Measurements from ENCODE around the gene KCNT2.

Gene KCNT2

DNA sequence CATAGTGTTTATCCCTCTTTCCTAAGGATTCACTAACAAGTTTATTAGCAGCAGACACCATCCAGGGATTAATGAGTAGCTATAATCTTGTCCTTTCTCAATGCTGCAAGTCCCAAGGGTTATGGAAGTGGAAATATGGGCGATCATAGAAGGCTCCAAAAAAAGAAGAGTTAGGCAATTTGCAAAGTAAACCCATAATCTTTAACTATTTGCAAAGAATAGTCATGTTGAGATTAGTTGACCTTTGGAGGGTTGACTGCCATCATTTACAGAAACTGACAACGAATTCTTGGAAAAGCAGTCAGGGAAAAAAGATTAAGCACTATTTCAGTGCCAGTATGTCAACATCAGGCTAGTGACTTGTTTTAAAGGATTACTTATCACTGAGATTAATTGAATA is 169.9 kb downstream of the KCNT2 start:
- TF ChIP-seq, protein P1, sequence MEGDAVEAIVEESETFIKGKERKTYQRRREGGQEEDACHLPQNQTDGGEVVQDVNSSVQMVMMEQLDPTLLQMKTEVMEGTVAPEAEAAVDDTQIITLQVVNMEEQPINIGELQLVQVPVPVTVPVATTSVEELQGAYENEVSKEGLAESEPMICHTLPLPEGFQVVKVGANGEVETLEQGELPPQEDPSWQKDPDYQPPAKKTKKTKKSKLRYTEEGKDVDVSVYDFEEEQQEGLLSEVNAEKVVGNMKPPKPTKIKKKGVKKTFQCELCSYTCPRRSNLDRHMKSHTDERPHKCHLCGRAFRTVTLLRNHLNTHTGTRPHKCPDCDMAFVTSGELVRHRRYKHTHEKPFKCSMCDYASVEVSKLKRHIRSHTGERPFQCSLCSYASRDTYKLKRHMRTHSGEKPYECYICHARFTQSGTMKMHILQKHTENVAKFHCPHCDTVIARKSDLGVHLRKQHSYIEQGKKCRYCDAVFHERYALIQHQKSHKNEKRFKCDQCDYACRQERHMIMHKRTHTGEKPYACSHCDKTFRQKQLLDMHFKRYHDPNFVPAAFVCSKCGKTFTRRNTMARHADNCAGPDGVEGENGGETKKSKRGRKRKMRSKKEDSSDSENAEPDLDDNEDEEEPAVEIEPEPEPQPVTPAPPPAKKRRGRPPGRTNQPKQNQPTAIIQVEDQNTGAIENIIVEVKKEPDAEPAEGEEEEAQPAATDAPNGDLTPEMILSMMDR (IDR thresholded peaks at IDR 0.05; ENCODE audit: low read depth, low read length, poor library complexity, severe bottlenecking) = no peak
- no peak for TF ChIP-seq EZH2phosphoT487 (IDR thresholded peaks at IDR 0.05; ENCODE audit: borderline replicate concordance, low read length)

DNA sequence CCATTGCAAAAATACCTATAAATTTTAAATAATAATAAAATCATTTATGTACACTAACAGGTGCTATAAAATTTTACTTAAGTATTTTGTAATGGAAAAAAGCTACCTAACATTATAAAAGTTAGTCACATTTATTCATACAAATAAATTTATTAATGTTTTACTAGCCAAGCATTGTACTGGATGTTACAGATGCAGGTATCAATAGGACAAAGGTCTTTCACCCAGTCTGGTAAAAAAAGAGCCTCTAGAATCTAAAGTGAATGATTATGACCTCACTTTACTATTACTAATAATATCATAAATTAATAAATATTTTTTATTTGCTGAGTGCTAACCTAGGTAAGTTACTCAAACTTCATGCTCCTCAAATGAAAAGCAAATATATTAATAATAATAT is 170.6 kb downstream of the KCNT2 start:
- H3K36me3 ChIP-seq (ENCODE audit: control insufficient read depth, low read length) = no peaks in the 10 kb centered on the region
- H3K4me2 ChIP-seq (ENCODE audit: low read length) = no peak overlapping the region

More for the DNA sequence above, 169.9 kb downstream of the KCNT2 start:
- Histone ChIP-seq H3F3A (ENCODE audit: control insufficient read depth, insufficient read depth) (no peaks in the 10 kb centered on the region), H3K9me2 (replicated peaks; ENCODE audit: control insufficient read depth, low read length) (no peaks in the 10 kb centered on the region), H3K27me3 (ENCODE audit: control insufficient read depth, low read length) (no peaks in the 10 kb centered on the region), H3K36me3 (ENCODE audit: control insufficient read depth, low read length) (no peaks in the 10 kb centered on the region), H4K20me1 (ENCODE audit: control insufficient read depth, insufficient read depth, low read depth, low read length) (no peaks in the 10 kb centered on the region), H3K27ac (ENCODE audit: low read depth, low read length) (no peak overlapping the region), H3K4me1 (ENCODE audit: control insufficient read depth, low read length) (no peaks in the 10 kb centered on the region), H3K9me3 (ENCODE audit: control insufficient read depth, insufficient read depth, low read length) (no peaks in the 10 kb centered on the region), H3K4me3 (ENCODE audit: low read length) (no peak overlapping the region), H3K79me2 (ENCODE audit: control insufficient read depth, low read length) (no peaks in the 10 kb centered on the region), H3K4me2 (ENCODE audit: low read length) (no peak overlapping the region)

GRCh38 chr1:196433000-196433399 is 175.2 kb downstream of the KCNT2 start:
- TF ChIP-seq, protein P1 (IDR thresholded peaks at IDR 0.05; ENCODE audit: low read depth, low read length, poor library complexity, severe bottlenecking) = no peak
- no peak for TF ChIP-seq EZH2phosphoT487 (IDR thresholded peaks at IDR 0.05; ENCODE audit: borderline replicate concordance, low read length)
- Histone ChIP-seq H3K27me3 (ENCODE audit: control insufficient read depth, low read length) (no peaks in the 10 kb centered on the region), H3K4me3 (ENCODE audit: low read length) (no peak overlapping the region), H3K4me1 (ENCODE audit: control insufficient read depth, low read length) (no peaks in the 10 kb centered on the region), H3K9me2 (replicated peaks; ENCODE audit: control insufficient read depth, low read length) (no peaks in the 10 kb centered on the region), H3K4me2 (ENCODE audit: low read length) (no peak overlapping the region), H3K79me2 (ENCODE audit: control insufficient read depth, low read length) (no peaks in the 10 kb centered on the region), H3K36me3 (ENCODE audit: control insufficient read depth, low read length) (no peaks in the 10 kb centered on the region), H3K27ac (ENCODE audit: low read depth, low read length) (no peak overlapping the region), H3K9me3 (ENCODE audit: control insufficient read depth, insufficient read depth, low read length) (no peaks in the 10 kb centered on the region), H3F3A (ENCODE audit: control insufficient read depth, insufficient read depth) (no peaks in the 10 kb centered on the region), H4K20me1 (ENCODE audit: control insufficient read depth, insufficient read depth, low read depth, low read length) (no peaks in the 10 kb centered on the region)

More for the DNA sequence above, 170.6 kb downstream of the KCNT2 start:
- Histone ChIP-seq H3K4me1 (ENCODE audit: control insufficient read depth, low read length) (no peaks in the 10 kb centered on the region), H3K9me3 (ENCODE audit: control insufficient read depth, insufficient read depth, low read length) (no peaks in the 10 kb centered on the region), H4K20me1 (ENCODE audit: control insufficient read depth, insufficient read depth, low read depth, low read length) (no peaks in the 10 kb centered on the region), H3K9me2 (replicated peaks; ENCODE audit: control insufficient read depth, low read length) (no peaks in the 10 kb centered on the region), H3K27ac (ENCODE audit: low read depth, low read length) (no peak overlapping the region), H3F3A (ENCODE audit: control insufficient read depth, insufficient read depth) (no peaks in the 10 kb centered on the region), H3K4me3 (ENCODE audit: low read length) (no peak overlapping the region), H3K27me3 (ENCODE audit: control insufficient read depth, low read length) (no peaks in the 10 kb centered on the region), H3K79me2 (ENCODE audit: control insufficient read depth, low read length) (no peaks in the 10 kb centered on the region)
- TF ChIP-seq, protein P1 (IDR thresholded peaks at IDR 0.05; ENCODE audit: low read depth, low read length, poor library complexity, severe bottlenecking) = no peak
- no peak for TF ChIP-seq EZH2phosphoT487 (IDR thresholded peaks at IDR 0.05; ENCODE audit: borderline replicate concordance, low read length)

All from DOHH2 (cell line).